Endodermal cell (in vitro differentiated cells): ENCODE results near the gene UCP2. TPM values are rescaled to one million over a fixed set of nuclear protein-coding genes. Genes with fewer than 3 reads are reported as not detected.

Experiments used
- DNase-seq: peaks from one replicate; pipeline ENCODE4 v3.0.0-alpha.2; 2017
- H3K27ac ChIP-seq: 2 replicates; pipeline ENCODE4 v1.5.1; 2013; ENCODE audit warnings: mild to moderate bottlenecking, low read depth, low read length, moderate library complexity
- H3K27me3 ChIP-seq: 2 replicates; pipeline ENCODE4 v1.6.1; 2013; ENCODE audit warnings: mild to moderate bottlenecking, low read length, moderate library complexity; ENCODE audit not compliant: insufficient read depth, control insufficient read depth, poor library complexity, severe bottlenecking
- H3K36me3 ChIP-seq: 2 replicates; pipeline ENCODE4 v1.7.0; 2013; ENCODE audit warnings: mild to moderate bottlenecking, low read length, moderate library complexity; ENCODE audit not compliant: control insufficient read depth, insufficient read depth
- H3K4me1 ChIP-seq: one replicate; pipeline ENCODE4 v1.7.0; 2013; ENCODE audit warnings: low read length; ENCODE audit not compliant: control insufficient read depth, insufficient read depth
- H3K4me3 ChIP-seq: 2 replicates; pipeline ENCODE4 v1.5.1; 2013; ENCODE audit warnings: mild to moderate bottlenecking, low read length, moderate library complexity
- H3K9ac ChIP-seq: 2 replicates; pipeline ENCODE4 v1.6.1; 2013; ENCODE audit warnings: mild to moderate bottlenecking, low read length, moderate library complexity; ENCODE audit not compliant: poor library complexity, severe bottlenecking; ENCODE audit errors: extremely low read depth
- H3K9me3 ChIP-seq: 2 replicates; pipeline ENCODE4 v1.6.1; 2013; ENCODE audit warnings: mild to moderate bottlenecking, low read length, moderate library complexity; ENCODE audit not compliant: control insufficient read depth
- H3K27ac Mint-ChIP-seq: 2 replicates; pipeline ENCODE4 v1.8.0; 2020; ENCODE audit warnings: mixed read lengths
- H3K27me3 Mint-ChIP-seq: 2 replicates; pipeline ENCODE4 v1.8.0; 2021; ENCODE audit warnings: mild to moderate bottlenecking, mixed read lengths; ENCODE audit not compliant: insufficient read depth
- H3K36me3 Mint-ChIP-seq: 2 replicates; pipeline ENCODE4 v1.8.0; 2020; ENCODE audit warnings: low read depth, mixed read lengths
- H3K4me1 Mint-ChIP-seq: 2 replicates; pipeline ENCODE4 v1.8.0; 2020; ENCODE audit warnings: mixed read lengths
- H3K4me3 Mint-ChIP-seq: 2 replicates; pipeline ENCODE4 v1.8.0; 2020; ENCODE audit warnings: mild to moderate bottlenecking, moderate library complexity, mixed read lengths
- H3K9me3 Mint-ChIP-seq: 2 replicates; pipeline ENCODE4 v1.8.0; 2020; ENCODE audit warnings: mild to moderate bottlenecking, mixed read lengths
- CTCF ChIP-seq: fragments of 200-600 bp; sonication (generic); conservative IDR thresholded peaks from 2 replicates; pipeline ENCODE4 v1.5.0; 2021; ENCODE audit warnings: antibody characterized with exemption, mild to moderate bottlenecking
- WGBS, 2 experiments: methylation state at CpG; one replicate each; pipeline versions ENCODE4 v1.1.5 to v1.1.7; 2013; ENCODE audit warnings: missing lambda C conversion rate in 2 of 2, mixed read lengths in 1 of 2; ENCODE audit not compliant: insufficient coverage in 1 of 2, insufficient read length in 1 of 2; 5-methylcytosine and 5-hydroxymethylcytosine counted together
- total RNA-seq, 2 donors: library from RNA; stranded (reverse); fragmentation: NEBNext Ultra II Directional in 1 of 2; extraction: Animal tissue kit (Norgen Biotek cat#: 25700) in 1 of 2; gene quantifications; 2 replicates in 1 of 2; 3 replicates in 1 of 2; pipeline ENCODE4 v1.2.1, GENCODE V29; 2021

Gene UCP2
- total RNA-seq, 2 donors from 2014 or later = 140 to 202 TPM

GRCh38 chr11:73956876-73957653 lies 25.6 kb downstream of the UCP2 start:
- no peaks in the 10 kb centered on the region for H3K27me3 ChIP-seq
- Mint-ChIP-seq H3K27me3 (peaks cover 2% of the 10 kb centered on the region), H3K27ac (no peak overlapping the region), H3K4me1 (peaks cover 9% of the 10 kb centered on the region), H3K36me3 (no peaks in the 10 kb centered on the region), H3K9me3 (no peaks in the 10 kb centered on the region), H3K4me3 (no peak overlapping the region)
- no peak overlapping the region for H3K4me3 ChIP-seq
- no peak overlapping the region for H3K27ac ChIP-seq
- no peak for DNase-seq
- no peak for TF ChIP-seq CTCF
- no peaks in the 10 kb centered on the region for H3K4me1 ChIP-seq
- 84 to 85% methylated on average over 18 to 27 of the region's 29 CpGs for WGBS, 2 experiments
- no peaks in the 10 kb centered on the region for H3K9me3 ChIP-seq
- no peak overlapping the region for H3K9ac ChIP-seq
- H3K36me3 ChIP-seq = no peaks in the 10 kb centered on the region

GRCh38 chr11:73951797-73952196 lies 30.8 kb downstream of the UCP2 start:
- H3K9ac ChIP-seq = no peak overlapping the region
- no peak for TF ChIP-seq CTCF
- WGBS, 2 experiments = 88 to 96% methylated on average over 4 to 7 of the region's 7 CpGs
- no peaks in the 10 kb centered on the region for H3K4me1 ChIP-seq
- H3K9me3 ChIP-seq = peaks cover 7% of the 10 kb centered on the region
- H3K4me1 Mint-ChIP-seq = no peaks in the 10 kb centered on the region
- no peaks in the 10 kb centered on the region for H3K36me3 ChIP-seq
- H3K9me3 Mint-ChIP-seq = peaks cover 10% of the 10 kb centered on the region
- H3K4me3 Mint-ChIP-seq = no peak overlapping the region
- no peak overlapping the region for H3K27ac Mint-ChIP-seq
- no peak overlapping the region for H3K4me3 ChIP-seq
- H3K27ac ChIP-seq = no peak overlapping the region
- no peaks in the 10 kb centered on the region for H3K27me3 ChIP-seq
- H3K36me3 Mint-ChIP-seq = peaks cover 1% of the 10 kb centered on the region
- peaks cover 2% of the 10 kb centered on the region for H3K27me3 Mint-ChIP-seq
- DNase-seq = peak; percentile 5

GRCh38 chr11:73950869-73951710 lies 31.6 kb downstream of the UCP2 start, which contains the start of gene DNAJB13:
Gene DNAJB13 (plus strand): TSS chr11:73951026. CDS start chr11:73951070, 44 bp downstream.
- H3K36me3 ChIP-seq = no peaks in the 10 kb centered on the region
- H3K4me1 Mint-ChIP-seq = no peaks in the 10 kb centered on the region

More at GRCh38 chr11:73950869-73951710, 31.6 kb downstream of the UCP2 start, which contains the start of gene DNAJB13:
- Histone ChIP-seq H3K9ac (no peak within 1 kb of the TSS), H3K4me1 (no peaks in the 10 kb centered on the region), H3K9me3 (peaks cover 12% of the 10 kb centered on the region), H3K4me3 (no peak within 1 kb of the TSS), H3K27ac (no peak within 1 kb of the TSS), H3K27me3 (no peaks in the 10 kb centered on the region)
- Mint-ChIP-seq H3K27me3 (peaks cover 3% of the 10 kb centered on the region), H3K4me3 (no peak within 1 kb of the TSS), H3K36me3 (peaks cover 2% of the 10 kb centered on the region), H3K9me3 (peaks cover 17% of the 10 kb centered on the region), H3K27ac (no peak within 1 kb of the TSS)
- no peak for TF ChIP-seq CTCF
- peak; percentile 91 for DNase-seq
- 59 to 76% methylated on average over 7 to 12 of the region's 12 CpGs for WGBS, 2 experiments
